Left cardiac atrium (tissue), 4 donors: ENCODE measurements around the gene RSBN1. TPM values are rescaled to one million over a fixed set of nuclear protein-coding genes. Genes with fewer than 3 reads are reported as not detected.

Experiments
- ATAC-seq, 2 donors: fragments of 200-7000 bp; cut with Tn5 transposase; one replicate each; pipeline ENCODE4 v1.9.1; 2020; ENCODE audit warnings: mild to moderate bottlenecking in 2 of 2, moderate library complexity in 2 of 2
- DNase-seq: peaks from one replicate; pipeline ENCODE4 v3.0.0-alpha.2; 2020
- intact Hi-C, 2 donors: fragments of 100-400 bp; cut with DNase I; formaldehyde crosslinking; loops; one replicate each; pipeline versions ENCODE4 v1.14.1 to v1.15.1; 2022 to 2023
- total RNA-seq, 2 donors: library from RNA; stranded (reverse); fragmentation: NEBNext Ultra II Directional; extraction: Animal tissue kit (Norgen Biotek cat#: 25700); gene quantifications; one replicate each; pipeline ENCODE4 v1.2.1, GENCODE V29; 2021
- donor health status: DM: no; HTN: yes; CAD: no.
- donor health status: DM: no; HTN: yes; CAD: no; lungs with severe emphysema.
- donor health status: DM: yes; HTN: yes; CAD: no.
- donor health status: Dilated cardiomyopathy.

Gene RSBN1
- total RNA-seq, 2 donors from 2014 or later, result 8.1 to 12.8 TPM

DNA sequence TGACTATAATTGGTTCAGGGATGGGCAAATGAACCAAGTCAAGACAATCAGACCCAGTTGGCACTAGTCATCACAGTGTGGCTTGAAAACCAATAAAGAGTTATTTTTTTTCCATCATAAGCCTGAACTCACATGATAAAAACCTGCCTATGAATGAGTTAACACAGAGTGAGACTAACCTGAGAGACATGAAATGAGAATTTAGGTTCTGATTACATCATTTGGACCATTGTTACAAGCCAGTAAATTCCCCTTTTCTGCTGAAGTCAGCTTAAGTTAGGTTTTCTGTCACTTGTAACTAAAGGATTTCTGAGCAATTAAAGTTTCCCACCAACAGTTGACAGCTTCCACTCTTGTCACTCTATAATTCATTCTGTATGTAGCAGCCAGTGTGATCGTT, 9.6 kb upstream of the RSBN1 start:
- ATAC-seq, result no peak
- no peak for DNase-seq
- intact Hi-C loops, result no loop called here

DNA sequence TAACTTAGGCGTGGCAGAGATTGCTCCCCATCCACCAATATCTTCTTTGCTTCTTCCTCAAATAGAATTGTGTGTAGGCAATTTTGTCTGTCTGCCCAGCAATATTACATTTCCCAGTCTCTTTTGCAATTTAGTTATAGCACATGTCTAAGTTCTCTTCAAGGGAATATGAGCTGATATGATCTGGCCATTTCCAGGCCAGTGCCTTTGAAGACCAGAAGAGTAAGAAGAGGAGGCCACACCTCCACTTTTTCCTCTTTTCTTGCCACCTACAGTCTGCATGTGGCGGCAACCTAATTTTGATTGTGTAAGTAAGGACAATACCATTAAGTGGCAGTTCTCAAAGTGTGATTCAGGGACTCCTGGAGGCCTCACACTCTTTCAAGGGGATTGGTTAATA, 6.3 kb upstream of the RSBN1 start:
- no peak for ATAC-seq
- intact Hi-C loops, result no loop called here

DNA sequence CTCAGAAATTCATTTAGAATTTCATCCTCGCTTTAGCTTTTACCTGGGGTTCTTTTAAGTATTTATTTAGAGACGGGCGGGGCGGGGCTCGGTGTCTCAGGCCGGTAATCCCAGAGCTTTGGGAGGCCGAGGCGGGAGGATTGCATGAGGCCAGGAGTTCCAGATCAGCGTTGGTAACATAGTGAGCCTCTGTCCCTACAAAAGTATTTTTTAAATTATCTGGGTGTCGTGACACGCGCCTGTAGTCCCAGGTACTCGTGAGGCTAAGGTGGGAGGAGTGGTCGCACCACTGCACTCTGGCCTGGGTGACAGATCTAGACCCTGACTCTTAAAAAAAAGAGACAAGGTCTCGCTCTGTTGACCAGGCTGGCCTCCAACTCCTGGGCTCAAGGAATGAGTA, 942 bp upstream of the RSBN1 start:
- DNase-seq, result no peak
- ATAC-seq, result no peak
- intact Hi-C loops, result no loop called here

More for the DNA sequence above, 6.3 kb upstream of the RSBN1 start:
- DNase-seq, result no peak

DNA sequence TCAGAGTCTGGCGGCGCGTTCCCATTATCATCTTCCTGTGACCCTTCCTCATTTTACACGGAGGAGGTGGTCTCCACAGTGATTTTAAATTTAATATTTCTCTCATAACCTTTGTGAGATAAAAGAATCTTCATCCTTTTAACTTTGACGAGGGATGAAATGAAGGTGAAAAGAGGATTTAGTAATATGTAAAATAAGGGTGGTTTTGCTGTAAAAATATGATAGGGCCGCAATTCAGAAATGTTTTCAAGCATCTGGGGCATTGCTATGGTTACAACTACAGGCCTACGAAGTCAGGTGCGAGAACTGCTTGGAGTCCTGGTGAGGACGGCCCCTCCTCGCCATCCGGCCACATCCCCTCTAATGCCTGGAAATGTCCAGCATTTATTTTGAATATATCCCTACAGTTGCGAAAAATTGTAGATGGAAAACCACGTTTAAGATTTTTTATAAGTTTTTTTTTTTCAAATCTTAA, 422 bp upstream of the RSBN1 start:
- intact Hi-C loops, result loop anchor here in 1 of 2 donors (1.0 kb wide), 1 partner anchor 53 kb away; the partner anchor contains the start of gene PHTF1
- DNase-seq, result no peak
- peak in 1 of 2 donors; percentile 9 for ATAC-seq

DNA sequence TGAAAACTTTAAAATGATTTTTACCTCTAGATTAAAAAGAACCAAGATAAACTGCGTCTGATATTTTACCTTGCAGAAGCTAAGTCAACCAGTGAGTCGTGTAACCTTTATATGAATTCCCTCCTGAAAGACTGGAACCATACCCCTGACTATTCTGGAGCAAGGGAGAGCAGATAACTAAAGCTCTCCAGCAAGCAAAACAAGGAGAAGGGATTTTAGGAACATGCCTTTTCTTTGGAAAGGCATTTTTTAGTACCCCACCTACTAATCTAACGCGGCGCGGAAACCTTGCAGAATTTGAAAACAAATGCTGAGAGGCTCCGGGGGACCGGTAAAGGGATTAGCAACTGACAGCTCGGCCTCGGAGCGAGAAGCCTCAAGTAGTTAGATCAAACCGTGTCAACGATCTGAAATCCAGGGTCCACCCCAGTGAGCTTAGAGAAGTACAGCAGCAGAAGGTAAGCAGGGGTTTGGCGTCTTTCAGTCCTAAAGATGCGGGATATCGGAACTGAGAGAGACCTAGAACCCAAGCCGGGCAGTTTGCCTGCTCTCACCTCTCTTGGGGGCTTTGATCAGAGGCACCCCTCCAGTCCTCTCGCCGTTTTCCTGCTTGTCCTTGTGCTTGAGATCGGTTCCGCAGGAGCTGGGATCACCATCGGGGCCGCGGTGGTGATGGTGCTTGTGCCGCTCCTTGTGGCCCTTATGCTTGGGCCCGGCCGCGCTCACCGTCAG, 954 bp downstream of the RSBN1 start:
- ATAC-seq, result peak in 1 of 2 donors; percentile 65
- intact Hi-C loops, result no loop called here
- DNase-seq, result peak; percentile 62

DNA sequence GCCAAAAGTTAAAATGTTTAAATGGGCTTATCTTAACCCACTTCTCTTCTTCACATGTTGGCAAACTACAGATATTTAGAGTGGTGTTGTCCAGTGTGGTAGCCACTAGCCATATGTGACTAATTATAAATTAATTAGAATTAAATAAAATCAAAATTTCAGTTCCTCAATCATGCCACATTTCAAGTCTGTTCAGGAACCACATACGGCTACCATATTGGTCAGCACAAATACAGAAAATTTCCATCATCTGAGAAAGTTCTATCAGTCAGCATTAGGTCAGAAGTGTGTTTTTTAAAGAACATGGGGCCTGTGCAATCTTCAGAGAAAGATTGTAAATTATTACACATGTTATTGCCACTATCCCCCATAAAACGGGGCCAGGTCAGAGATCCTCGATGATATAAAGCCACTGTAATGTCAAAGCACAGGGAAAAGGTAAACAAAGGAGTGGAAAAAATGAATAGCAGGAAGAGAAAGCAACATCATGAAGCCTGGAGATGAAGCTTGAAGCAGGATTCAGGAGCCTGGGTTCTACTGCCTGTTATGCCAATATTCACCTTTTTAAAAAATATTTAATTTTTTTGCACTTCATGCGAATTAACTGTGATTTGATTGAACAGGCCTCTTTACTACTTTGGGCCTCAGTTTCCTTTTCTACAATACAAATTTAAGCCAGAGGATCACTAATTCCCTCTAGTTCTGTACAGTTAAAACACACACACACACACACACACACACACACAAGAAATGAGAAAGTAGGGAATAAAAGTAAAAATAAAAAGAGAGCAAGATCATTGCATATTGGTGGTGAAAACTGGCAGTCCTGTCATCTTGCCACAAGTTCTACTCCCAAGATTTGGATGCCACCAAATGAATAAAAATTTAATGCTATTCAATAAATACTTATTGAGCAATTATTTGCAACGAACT, 2.3 kb downstream of the RSBN1 start:
- intact Hi-C loops, result no loop called here
- no peak for ATAC-seq
- DNase-seq, result no peak

DNA sequence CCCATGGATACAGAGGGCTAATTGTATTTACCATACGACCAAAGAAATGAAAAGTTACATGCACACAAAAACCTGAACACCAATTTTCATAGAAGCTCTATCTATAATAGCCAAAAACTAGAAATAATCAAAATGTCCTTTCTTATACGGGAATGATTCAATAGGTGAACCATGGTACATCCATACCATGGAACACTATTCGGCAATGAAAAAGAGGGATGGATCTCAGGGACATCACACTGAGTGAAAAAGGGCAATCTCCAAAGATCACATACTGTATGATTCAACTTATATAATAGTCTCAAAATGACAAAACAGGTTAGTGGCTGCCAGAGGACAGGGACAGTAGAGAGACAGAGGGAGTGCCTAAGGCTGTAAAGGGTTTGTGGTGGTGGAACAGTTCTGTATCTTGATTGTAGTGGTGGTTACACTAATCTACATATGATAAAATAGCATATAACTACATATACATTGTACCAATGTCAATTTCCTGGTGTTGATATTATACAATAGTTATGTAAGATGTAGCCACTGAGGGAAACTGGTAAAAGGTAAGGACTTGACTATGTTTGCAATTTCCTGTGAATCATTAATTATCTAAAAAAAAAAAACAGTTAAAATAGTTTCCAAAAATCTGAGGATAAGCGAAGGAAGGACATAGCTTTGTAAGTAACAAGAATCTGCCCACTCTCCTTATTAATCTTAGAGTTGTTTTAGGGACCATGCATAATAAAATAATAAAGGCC, 3.7 kb downstream of the RSBN1 start:
- DNase-seq (no peak), ATAC-seq (no peak)
- intact Hi-C loops, result no loop called here

DNA sequence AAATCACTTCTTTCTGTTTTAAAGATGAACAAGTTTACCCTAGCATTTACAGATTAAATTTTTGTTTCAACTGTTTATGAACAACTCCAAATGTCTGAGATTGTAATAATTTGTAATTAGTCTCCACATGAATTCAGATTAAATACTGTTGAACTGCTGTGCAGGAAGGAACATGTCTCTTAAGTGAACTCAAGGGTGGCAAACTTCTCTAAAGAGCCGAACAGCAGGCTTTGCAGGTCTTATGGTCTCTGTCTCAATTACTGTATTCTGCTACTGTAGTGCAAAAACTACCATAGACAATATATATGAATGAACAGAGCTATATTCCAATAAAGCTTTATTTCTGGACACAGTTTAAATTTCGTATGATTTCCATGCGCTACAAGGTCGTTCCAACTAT, 6.6 kb downstream of the RSBN1 start:
- no peak for ATAC-seq
- DNase-seq, result no peak
- intact Hi-C loops, result no loop called here

DNA sequence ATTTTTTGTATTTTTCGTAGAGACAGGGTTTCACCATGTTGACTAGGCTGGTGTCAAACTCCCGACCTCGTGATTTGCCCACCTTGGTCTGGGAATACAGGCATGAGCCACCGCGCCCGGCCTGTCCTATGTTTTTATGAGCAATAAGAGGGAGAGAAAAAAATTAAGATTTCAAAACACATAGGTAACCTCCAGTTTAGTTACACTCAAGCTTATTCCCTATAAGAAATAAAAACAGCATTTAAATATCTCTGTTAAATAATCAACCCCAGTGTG, 7.1 kb downstream of the RSBN1 start:
- DNase-seq (no peak), ATAC-seq (no peak)
- intact Hi-C loops, result no loop called here

DNA sequence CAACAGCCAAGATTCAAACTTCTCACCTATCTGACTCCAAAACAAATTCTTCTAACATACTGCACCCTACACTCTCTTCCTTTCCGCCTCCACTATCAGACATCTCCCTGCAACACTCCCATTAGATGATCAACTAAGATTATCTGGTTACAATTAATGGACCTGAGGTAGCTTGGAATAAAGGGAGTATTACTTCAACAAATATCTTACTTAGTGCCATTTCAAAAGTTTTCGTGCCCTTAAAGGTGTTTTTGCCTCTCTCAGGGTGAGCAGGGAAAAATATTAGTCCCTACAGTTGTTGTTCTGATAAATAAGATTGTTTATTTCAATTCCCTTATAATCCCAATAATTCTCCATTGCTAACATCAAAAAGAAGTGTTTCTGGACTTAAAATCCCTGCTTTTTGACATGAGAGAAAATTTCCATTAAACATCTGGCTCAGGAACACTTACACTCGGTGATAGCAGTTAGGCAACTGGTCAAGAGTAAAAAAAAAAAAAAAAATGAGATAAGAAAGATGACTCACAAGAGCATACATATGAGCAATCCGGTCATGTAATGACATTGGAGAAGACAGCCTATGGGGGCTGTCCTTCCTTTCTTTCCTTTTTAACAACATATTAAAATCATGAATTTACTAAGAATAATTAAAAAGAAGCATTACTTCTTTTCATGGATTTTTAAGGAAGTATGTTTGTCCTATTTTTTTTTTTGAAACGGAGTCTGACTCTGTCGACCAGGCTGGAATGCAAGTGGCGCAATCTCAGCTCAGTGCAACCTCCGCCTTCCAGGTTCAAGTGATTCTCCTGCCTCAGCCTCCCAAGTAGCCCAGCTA, 7.6 kb downstream of the RSBN1 start:
- DNase-seq (no peak), ATAC-seq (peak; percentile 94 to 97)
- intact Hi-C loops, result no loop called here

DNA sequence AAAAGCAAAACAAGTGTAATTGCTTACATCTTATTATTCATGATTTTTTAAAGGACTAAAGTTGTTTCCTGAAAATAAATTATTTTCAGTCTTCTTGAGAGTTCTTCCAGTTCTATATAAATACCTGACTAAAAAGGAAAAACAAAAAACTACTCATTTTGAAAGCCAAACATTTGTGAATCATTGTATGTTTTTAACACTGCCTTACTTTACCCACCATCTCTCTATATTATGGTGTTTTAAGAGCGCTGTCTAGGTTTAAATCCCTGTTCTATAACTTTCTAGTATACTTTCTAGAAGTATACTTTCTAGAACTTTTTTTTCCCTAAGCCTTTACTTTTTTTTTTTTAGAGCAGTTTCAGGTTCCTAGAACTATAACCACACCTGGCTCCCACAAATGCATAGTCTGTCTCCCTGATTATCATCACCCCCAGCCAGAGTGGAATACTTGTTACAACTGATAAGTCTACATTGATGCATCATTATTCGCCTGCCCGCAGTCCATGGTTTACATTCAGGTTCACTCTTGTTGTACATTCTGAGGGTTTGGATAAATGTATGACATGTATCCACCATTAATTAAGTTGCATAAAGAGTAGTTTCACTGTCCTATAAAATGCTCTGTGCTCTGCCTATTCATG, 9.8 kb downstream of the RSBN1 start:
- DNase-seq, result no peak
- intact Hi-C loops, result no loop called here
- ATAC-seq, result no peak

DNA sequence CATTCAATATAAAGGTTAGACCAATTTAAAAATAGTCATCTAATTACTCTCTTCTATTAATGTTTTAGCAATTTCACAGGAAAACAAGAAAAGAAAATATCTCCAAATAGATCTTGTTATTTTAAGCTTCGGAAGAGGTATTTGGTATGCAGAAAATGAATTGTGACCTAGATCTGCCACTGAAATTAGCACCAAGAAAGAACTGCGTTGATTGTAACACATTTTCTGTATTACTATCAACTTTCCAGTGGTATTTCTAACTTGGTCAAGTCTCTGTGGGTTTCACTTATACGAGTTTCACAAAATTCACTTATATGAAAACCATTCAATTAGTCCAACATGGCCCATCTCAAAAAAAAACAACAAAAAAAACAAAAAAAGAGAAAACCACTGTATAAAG, 11.8 kb downstream of the RSBN1 start:
- intact Hi-C loops, result no loop called here
- DNase-seq (no peak), ATAC-seq (no peak)

DNA sequence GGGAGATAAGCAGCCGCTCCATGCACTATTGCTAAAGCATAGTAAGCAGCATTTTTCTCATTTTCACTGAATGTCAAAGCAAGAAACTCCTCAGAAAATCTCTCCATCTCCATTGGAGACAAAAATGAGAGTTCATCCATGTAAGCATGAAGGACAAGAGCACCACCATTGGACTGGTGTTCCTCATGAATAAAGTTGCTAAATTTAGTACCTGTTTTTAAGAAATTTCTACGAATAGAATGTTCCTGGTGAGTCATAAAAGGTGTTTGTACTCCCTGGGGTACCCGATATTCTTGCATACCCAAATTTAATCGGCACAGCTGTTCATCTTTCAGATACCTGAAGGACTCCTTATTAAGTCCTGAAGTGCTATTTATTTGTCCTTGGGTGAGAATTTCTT, 14.8 kb downstream of the RSBN1 start:
- DNase-seq, result no peak
- intact Hi-C loops, result no loop called here
- no peak for ATAC-seq

DNA sequence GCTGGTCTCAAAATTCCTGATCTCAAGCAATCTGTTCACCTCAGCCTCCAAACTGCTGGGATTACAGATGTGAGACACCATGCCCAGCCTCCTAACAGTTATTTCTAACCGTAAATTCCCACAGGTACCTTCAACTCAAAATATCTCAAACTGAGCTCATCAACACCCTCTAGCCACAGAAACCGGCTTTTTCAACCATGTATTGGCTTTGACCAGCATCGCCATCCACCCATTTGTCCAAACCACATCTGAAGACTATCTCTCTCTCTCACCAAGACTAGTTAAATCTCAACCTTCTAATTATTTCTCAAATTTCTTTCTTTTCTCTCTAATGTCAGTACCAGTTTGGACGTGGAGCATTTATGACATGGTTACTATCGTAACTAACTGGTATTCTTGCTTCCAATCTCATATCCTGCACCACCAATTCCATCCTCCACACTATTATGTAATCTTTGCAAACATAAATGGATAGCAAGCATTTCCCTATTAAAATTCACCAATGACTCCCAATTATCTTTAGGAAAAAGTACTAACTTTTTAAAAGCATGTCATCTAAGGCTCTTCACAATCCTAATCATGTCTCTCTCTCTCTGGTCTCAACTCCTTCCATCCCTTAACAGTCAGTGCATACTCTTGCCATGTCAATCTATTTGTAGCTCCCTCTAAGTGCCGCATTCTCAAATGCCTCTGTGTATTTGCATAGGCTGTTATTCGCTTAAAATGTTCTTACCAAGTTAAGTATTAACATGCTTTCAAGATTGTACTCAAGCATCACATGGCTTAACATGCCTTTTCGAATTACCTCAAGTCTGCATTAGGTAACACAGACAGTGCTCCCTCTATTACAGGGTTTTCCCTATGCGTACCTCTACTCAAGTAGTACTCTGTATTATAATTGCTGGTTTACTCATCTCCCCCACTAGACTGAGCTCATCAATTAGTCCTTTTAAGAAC, 18.1 kb downstream of the RSBN1 start:
- ATAC-seq (peak; percentile 42 to 67), DNase-seq (no peak)
- intact Hi-C loops, result no loop called here

DNA sequence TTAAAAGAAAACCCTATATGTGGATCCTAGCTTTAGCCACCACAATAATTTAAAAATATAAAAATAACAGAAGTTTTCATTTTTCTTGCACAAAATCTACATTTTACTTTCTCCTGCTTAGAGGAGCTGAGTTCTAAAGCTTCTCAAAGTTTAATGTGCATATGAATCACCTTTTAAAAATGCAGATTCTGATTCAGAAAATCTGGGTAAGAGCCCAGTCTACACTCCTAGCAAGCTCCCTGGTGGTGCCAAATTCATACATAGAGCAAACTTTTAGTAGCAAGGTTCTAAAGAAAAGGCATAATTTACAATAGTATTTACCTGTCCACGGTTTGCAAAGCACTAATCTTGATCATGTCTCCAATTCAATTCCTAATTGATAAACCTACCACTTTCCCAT, 19.3 kb downstream of the RSBN1 start:
- no peak for DNase-seq
- peak in 1 of 2 donors; percentile 53 for ATAC-seq
- intact Hi-C loops, result no loop called here

DNA sequence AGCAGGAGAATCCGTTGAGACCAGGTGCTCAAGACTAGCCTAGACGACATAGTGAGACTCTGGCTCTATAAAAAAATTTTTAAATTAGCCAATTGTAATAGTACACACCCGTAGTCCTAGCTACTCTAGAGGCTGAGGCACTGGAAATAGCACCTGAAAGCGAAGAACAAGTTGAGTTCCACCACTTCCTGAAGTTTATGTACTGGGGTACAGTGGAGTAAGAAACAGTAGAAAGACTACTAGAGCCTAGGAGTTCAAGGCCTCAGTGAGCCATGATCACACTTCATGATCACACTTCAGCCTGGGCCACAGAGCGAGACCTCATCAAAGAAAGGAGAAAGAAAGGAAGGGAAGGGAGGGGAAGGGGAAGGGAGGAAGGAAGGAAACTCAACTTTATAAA, 19.8 kb downstream of the RSBN1 start:
- ATAC-seq, result no peak
- DNase-seq, result no peak
- intact Hi-C loops, result no loop called here

DNA sequence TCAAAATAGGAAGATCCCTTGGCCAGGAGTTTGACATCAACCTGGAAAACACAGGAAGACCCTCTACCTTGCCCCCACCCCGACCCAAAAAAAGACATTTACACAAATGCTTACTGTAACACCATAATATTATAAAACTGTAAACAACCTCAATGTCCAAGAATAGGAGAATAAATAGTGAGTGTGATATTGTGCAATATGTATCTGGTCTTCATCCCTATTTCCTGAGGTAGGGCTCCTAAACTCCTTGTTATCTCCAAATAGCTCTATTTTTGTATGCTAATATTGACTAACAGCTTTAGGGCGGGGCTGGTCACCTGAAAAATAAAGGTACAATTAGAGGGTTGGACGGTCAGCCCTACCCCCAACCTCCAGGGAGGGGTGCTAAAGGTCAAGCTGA, 23.5 kb downstream of the RSBN1 start:
- intact Hi-C loops, result no loop called here
- DNase-seq (no peak), ATAC-seq (no peak)
